Fibroblast of lung (primary cell): ENCODE data around the gene SLK.

Source experiments
- CTCF ChIP-seq, 2 donors: IDR thresholded peaks in 1 of 2; conservative IDR thresholded peaks in 1 of 2; 1 replicate in 1 of 2; 2 replicates in 1 of 2; pipeline ENCODE4 v1.5.1; 2011 to 2012; ENCODE audit warnings: low read length in 2 of 2, control low read depth in 1 of 2, inconsistent platforms in 1 of 2, low read depth in 1 of 2, mild to moderate bottlenecking in 1 of 2
- EZH2 ChIP-seq: IDR thresholded peaks from 2 replicates; pipeline ENCODE4 v1.5.1; 2012; ENCODE audit warnings: low read length, control low read depth, mild to moderate bottlenecking; ENCODE audit errors: missing control alignments

GRCh38 chr10:103930449-103930848 lies 36.5 kb upstream of the SLK start:
- no peak for TF ChIP-seq CTCF (conservative IDR thresholded peaks at IDR 0.05 in 1 of 2, IDR thresholded peaks at IDR 0.05 in 1 of 2; ENCODE audit: low read depth in 1 of 2, low read length in 2 of 2)
- no peak for TF ChIP-seq EZH2
